ENCODE measurements around the gene TSPAN4.

Gene TSPAN4

DNA sequence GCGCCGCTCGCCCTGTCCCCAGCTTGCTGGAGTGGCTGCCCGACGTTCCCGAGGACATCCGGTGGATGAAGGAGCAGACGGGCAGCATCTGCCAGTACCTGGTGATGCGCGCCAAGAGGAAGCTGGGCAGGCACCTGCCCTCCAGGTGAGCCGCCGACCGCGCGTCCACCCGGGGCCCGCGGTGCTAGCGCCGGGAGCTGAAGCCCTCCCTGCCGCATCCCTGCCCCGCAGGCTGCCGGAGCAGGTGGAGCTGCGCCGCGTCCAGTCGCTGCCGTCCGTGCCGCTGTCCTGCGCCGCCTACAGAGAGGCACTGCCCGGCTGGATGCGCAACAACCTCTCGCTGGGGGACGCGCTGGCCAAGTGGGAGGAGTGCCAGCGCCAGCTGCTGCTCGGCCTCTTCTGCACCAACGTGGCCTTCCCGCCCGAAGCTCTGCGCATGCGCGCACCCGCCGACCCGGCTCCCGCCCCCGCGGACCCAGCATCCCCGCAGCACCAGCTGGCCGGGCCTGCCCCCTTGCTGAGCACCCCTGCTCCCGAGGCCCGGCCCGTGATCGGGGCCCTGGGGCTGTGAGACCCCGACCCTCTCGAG lies 18.3 kb upstream of the TSPAN4 start:
- DNase-seq: no peak

DNA sequence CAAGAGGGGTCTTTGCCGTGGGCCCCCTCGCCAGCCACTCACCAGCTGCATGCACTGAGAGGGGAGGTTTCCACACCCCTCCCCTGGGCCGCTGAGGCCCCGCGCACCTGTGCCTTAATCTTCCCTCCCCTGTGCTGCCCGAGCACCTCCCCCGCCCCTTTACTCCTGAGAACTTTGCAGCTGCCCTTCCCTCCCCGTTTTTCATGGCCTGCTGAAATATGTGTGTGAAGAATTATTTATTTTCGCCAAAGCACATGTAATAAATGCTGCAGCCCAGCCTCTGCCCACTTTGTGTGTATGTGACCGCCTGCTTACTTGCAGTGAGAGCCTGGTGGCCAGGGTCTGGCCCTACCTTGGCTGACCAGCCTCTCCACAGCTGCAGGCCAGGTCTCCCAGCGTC lies 17.7 kb upstream of the TSPAN4 start:
- no peak for DNase-seq

DNA sequence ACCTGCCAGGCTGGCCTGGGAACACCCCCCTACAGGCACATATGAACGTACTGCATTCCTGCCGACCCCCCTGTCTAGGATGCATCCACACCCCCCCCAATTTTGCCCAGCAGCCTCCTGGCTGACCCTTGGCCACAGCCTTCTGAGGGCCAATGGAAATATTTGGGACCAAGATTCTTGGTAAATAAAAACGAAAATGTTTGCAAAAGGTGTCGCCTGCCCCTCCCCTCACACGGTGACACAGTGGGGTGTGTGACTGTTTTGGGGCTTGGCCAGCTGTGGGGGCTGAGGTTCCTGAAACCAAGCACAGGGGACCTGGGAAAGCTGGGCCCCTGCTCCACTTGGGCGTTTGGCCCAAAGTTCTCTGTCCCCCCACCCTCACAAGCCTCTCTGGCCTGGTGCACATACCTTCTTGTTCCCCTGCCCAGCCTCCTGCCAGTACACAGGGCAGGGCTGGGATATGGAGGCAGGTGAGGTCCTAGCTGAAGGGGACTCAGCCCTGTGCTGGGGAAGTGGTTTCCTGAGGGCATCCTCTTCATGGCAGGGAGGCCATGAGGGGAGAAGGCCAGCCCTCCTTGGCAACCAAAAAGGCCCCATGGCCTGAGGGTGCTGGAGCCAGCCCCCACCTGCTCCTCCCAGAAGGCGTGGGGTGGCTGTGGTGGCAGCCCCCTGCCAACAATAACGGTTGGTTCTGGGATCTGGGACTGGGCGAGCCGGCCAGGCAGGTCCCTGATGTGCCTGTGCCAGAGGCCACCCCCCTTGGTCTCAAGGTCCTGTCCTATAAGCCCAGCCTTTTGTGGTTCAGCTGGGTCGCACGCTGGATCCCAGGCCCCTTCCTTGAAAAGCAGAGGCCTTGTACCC lies 17.1 kb upstream of the TSPAN4 start:
- no peak for DNase-seq

DNA sequence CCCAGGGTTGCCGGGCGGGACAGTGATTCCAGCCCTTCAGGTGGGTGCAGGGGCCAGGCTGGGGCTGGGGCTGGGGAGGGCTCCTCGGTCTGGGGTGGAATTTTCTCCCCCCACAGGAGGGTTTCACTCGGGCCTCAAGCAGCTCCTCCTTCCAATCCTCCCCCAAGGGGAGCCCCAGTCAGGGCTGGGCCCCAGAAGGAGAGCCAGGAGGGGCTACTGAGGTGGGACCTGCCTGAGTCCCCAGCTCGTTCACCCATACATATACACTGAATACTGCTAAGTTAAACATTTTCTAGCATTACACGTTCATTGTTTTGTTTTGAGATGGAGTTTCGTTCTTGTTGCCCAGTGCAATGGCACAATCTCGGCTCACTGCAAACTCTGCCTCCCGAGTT lies 16.4 kb upstream of the TSPAN4 start:
- no peak for DNase-seq

DNA sequence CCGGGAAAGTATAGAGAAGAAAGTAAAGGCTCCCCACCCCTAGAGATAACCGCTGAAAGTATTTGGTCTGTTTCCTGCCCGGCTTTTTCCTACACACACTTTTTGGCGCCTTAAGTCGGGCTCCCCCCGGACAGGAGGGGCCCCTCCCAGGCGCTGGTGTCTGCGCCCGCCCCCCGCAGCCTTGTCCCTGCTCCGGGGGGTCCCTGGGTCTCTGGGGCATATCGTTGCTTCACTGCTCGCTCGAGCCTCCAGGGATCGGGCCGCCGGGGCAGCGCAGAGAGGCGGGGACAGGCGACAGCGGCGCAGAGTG lies 15.9 kb upstream of the TSPAN4 start:
- DNase-seq: no peak

DNA sequence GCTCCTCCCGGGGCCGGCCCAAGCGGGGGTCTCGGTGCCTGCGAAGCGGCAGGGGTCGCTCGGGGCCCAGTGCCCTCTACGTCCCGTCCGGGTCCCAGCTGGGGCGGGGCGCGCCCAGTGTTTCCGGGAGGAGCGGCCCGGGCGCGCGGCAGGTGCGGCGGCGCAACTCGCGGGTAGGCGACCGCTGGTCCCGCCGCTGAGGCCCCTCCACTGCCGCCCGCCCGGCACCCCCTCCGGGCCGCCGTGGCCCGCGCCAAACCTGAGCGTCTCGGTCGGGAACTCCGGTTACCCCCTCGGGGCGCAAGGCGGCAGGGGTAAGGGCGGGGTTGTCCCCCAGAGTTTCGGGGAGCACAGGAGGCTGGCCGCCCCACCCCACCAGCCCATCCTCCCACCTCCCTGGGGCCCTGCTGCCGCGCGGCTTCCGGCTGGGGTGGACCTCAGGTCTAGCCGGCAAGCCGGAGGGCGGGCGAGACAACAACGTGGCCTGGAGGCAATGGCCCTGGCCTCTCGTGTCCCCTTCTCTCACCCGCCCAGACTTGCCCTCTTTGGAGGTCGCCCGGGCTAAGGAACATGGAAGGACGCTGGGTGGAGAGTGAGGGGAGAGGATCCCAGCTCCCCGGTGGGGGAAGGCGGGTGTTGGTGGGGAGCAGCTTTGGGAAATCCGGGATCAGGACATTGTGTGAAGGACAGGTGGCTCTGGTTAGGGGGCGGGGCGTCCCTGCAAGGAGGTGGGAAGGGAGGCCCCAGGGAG lies 15.3 kb upstream of the TSPAN4 start:
- no peak for DNase-seq

DNA sequence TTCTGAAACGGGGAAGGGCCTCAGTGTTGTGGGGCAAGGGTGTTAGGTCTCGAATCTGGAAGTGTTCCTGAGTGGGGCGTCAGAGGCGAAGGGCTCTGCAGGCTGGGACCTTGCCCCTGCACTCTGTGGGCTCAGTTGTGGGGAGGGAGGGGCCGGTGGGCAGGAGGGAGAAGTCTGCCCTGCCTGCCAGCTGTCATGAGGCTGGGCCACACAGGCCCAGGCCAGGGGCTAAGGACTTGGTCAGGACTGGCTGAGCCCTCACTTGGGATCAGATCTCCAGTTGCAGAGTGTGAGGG lies 14.8 kb upstream of the TSPAN4 start, which contains the start of gene CRACR2B:
TSS of gene CRACR2B (plus strand) at position 23 of the 296 bp plus-strand sequence. CDS start 689 bp downstream, outside the sequence.
- no peak for DNase-seq

DNA sequence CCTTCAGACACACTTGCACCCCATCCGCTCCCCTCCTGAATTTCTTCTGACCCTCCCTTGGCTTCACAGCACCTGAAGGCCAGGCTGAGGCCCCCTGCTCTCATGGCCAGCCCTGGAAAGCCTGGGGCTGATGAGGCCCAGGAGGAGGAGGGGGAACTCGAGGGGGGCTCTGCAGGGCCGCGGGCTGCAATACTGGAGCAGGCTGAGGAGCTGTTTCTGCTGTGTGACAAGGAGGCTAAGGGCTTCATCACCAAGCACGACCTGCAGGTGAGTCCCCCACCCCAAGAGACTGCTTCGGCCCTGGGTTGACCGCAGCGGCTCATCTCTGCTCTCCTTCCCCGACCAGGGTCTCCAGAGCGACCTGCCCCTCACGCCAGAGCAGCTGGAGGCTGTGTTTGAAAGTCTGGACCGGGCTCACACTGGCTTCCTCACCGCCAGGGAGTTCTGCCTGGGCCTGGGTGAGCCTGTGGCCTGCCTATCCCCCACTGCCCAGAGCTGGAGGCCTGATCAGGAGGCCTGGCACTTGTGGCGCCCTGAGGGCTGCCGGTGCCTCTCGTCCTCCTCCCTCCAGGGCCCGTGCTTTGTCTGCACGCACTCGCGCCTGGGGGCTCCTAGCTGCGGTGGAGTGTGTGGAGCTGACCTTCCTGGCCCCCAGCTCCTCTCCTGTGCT lies 14.0 kb upstream of the TSPAN4 start:
- no peak for DNase-seq

DNA sequence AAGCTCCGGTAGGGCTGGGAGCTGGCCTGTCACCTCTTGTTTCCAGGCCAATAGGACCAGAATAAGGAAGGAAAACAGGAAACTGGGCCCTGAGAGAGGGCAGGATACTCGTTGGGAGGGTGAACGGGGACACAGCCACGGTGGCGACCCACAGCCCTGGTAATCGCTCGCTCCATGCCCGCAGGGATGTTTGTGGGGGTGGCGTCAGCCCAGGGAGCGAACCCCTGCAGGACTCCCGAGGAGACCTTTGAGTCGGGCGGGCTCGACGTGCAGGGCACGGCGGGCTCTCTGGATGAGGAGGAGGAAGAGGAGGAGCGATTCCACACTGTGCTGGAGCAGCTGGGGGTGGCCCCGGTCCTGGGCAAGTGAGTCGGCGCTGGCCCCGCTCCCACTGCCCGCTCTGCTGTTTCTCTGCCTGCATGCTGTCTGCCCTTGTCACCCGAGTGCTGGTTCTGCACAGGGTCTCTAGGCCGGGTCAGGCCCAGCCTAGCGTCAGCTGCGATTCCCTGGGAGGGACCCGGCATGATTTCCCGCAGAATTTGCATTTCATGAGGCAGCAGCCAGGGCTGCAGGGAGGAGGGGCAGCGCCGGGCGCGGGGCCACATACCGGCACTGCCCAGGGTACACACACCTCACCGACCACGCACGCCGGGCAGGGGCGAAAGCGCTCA lies 13.3 kb upstream of the TSPAN4 start:
- DNase-seq: no peak

DNA sequence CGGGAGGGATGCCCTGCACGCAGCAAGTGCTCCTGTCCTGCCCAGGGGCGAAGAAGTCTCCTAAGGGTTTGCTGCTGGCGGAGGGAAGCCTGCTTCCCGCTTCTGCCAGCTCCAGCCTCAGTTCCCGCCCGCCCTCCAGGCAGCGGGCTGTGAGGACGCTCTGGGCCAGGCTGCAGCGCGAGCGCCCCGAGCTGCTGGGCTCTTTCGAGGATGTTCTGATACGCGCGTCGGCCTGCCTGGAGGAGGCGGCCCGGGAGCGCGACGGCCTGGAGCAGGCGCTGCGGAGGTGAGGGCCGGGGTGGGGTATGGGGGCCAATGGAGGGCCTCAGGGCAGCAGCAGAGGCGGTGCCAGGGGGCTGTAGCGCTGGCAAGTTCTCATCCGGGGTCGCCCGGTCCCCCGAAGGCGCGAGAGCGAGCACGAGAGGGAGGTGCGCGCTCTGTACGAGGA lies 12.8 kb upstream of the TSPAN4 start:
- DNase-seq: no peak

DNA sequence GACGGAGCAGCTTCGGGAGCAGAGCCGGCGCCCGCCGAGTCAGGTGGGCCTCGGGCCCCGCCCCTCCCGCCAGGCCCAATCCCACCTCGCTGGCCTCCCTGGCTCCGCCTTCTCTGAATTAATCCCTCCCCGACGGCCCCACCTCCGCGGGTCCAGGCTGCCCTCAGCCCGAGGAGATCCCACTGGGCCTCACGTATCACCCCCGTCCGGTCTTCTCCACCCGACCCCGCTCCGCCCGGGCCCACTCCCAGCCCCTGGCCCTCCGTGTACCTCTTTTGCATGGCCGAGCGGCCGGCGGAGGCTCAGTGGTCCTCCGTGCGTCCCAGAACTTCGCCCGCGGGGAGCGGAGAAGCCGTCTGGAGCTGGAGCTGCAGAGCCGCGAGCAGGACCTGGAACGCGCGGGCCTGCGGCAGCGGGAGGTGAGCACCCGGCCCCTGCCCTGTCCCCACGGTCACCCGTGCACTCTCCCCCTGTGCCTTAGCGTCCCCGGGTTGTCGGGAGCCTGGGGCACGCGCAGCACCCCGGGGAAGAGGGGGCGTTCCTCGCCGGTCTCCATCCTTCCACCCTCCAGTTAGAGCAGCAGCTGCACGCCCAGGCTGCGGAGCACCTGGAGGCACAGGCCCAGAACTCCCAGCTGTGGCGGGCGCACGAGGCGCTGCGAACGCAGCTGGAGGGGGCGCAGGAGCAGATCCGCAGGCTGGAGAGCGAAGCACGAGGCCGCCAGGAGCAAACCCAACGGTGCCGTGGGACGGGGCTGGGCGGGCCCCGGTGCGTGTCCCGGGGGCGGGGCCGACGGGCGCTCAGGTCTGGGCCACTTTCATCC lies 12.1 kb upstream of the TSPAN4 start:
- DNase-seq: no peak

DNA sequence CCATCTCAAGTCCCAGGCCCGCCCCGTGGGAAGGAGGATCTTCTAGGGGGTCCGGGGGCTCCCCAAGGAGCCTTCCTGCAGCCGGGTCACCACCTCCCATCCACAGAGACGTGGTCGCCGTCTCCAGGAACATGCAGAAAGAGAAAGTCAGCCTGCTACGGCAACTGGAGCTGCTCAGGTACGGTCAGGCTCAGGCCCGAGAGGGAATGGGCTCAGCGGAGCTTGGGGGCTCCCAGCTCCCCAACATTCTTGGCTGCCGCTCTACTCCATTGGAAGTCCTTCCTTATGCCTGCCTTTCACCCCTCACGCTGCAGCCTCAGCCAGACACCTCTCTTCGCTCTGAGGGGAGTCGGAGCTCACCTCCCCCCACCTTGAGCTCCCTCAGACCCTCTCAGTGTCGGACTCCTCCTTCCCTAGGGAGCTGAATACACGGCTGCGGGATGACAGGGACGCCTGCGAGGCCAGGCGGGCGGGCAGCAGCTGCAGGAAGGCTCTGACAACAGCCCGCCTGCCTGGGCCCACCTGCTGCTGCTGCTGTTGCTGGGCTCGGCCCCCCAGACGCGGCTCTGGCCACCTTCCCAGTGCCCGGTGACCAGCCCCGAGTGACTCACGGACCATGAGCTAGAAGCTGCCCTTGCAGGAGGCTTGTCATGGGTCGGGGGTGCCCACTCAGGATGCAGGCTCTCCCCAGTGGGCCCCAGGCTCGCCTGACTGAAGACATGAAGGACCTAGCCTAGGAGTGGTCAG lies 11.4 kb upstream of the TSPAN4 start:
- no peak for DNase-seq

DNA sequence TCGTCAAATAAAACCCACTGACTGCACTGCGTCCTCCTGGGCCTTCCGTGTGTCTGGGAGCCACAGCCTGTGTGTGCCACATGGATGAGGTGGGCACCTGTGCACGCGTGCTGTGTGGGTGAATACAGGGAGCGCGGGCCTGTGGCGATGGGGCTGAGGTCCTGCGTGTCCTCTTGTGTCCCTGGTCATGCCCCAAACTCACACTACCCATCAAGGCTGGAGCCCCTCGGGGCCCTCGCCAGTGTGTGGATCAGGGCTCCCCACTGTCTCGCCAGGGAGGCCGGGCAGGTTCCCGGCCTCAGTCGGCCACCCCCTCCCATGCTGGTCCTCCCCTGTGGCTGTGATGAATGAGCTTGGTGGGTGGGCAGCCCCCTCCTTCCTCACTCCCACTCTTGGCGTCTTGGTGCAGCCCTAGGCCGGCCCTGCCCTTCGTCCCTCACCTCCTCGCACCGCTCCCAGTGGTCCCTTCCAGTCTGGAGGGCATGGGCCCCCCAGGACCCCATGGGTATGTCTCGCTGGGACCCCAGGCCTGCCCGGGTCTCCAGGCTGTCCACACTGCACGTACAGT lies 10.6 kb upstream of the TSPAN4 start:
- no peak for DNase-seq

DNA sequence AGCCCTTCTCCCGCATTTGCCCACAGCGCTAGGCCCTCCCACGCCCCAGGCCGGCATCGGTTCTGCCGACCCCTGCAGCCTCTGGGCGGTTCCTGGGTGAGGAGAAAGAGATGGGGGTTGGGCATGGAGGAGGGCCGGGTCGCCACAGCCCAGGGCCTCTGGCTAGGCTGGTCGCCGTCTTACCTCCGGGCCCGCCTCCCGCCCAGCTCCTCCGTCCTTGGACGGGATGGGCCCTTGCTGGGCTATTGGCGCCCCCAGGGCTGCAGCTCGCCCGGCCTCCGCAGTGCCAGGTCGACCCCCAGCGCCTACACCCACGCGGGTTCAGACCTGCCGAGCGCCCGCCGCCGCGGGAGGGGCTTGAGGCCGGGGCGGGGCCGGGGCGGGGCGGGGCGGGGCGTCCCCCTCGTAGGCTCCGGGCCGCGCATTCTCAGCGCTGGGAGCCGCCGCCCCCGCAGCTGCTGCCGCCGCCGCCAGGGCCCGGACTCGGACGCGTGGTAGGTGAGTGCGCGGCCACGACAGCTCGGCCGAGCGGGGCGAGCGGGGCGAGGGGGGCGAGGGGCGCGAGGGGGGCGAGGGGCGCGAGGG lies 10.0 kb upstream of the TSPAN4 start, which contains the start of gene CD151:
TSS of gene CD151 (plus strand) at position 424 of the 585 bp plus-strand sequence. CDS start 3,118 bp downstream, outside the sequence.
- no peak for DNase-seq

DNA sequence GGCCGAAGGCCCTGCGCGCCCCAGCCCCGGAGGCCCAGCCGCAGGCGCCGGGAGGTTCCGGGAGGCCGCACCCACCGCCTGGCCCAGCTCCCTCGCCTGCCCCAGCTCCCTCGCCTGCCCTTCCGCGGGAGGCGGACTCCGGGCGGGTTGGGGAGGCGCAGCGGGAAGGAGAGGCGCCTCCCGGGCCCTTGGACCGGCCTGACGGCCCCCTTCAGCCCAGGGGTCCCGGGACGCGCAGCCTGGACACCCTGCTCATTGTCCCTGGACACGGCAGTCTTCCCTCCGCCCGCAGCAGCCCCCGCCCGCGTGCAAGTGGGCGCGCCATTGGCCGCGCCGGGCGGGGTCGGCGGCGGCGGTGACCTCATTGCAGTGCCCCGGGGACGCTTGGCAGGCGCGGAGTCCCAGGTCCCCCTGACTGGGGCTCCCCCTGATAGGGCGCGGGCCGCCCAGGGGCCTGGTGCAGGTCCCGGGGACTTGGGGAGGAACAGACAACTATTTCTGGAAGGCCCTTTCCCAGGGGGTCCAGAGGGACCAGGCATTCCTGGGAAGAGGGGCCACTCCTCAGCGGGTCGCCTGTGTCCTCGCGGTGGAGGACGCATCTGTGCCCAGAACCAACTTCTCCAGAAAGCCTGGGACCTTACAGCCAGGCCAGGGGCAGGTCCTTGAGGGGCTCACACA lies 9.4 kb upstream of the TSPAN4 start:
- no peak for DNase-seq

DNA sequence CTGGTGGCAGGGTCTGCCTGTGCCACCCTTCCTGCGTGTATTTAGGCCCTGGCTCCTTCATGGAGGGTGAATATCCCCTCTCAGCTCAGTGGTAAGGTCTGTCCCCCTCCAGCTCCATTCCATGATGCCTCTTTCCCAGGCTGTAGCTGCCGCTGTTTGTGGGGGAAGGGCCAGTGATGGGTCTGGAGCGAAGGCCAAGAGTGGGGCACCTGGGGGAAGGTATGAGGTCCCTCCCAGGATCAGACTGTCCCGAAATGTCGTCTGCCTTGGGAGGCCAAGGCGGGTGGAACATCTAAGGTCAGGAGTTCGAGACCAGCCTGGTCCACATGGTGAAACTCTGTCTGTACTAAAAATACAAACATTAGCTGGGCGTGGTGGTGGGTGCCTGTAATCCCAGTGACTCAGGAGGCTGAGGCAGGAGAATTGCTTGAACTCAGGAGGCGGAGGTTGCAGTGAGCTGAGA lies 8.8 kb upstream of the TSPAN4 start:
- no peak for DNase-seq

DNA sequence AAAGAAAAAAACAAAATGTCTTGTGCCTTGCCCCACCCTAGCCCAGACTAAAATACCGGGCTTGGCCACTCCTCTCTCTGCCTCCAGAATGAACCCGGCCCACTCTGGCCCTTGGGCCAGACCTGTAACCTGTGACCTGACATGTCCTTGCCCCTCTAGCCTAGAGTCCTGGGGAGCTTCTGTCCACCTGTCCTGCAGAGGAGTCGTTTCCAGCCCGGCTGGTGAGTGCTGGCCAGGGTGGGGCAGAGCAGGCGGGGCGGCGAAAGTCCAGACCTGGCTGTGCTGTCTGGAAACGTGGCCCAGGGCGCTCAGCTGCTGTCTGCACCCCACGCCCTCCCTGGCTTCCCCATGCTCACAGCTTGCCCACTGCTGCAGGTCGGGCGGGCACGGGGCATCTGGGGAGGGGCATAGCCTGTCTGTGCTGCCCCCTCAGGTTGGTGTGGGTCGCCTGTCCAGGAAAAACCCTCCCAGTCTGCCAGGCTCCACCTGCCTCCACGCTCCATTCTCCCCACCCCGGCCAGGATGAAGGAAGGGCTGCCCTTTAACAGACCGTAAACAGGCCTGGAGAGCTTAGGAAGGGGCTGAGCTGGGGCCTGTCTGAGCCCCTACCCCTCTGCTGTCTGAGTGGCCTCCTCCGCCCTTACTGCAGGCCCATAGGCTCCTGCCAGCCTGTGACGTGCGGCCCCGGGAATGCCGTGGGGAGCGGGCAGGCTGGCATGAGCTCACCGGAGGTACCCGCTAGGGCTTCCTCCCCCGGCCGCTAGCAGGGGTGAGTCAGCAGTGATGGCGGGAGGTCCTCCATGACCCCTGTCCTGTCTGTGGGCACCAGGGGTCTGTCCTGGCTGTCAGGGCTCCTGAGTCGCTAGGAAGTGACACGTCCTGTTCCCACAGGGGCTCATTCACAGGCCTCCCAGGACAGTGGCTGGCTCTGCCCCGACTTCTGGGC lies 8.0 kb upstream of the TSPAN4 start:
- DNase-seq: no peak

DNA sequence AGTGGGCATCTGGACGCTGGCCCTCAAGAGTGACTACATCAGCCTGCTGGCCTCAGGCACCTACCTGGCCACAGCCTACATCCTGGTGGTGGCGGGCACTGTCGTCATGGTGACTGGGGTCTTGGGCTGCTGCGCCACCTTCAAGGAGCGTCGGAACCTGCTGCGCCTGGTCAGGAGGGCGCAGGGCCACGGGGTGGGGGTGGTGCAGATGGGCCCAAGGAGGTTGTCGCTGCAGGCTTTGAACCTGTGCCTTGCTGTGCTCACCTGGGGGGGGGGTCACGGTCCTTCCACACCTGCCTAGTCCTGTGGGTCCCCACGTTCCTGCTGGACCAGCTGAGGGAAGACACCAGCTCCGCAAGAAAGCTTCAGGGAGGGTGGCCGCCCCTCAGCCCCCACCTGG lies 6.4 kb upstream of the TSPAN4 start:
- DNase-seq: no peak

Measured in left hindlimb (tissue), 1 donor.